Measurements from ENCODE around the gene RARB.

GRCh38 chr3:25461946-25462345 lies 33.9 kb downstream of the RARB start:
- TF ChIP-seq, protein P1, sequence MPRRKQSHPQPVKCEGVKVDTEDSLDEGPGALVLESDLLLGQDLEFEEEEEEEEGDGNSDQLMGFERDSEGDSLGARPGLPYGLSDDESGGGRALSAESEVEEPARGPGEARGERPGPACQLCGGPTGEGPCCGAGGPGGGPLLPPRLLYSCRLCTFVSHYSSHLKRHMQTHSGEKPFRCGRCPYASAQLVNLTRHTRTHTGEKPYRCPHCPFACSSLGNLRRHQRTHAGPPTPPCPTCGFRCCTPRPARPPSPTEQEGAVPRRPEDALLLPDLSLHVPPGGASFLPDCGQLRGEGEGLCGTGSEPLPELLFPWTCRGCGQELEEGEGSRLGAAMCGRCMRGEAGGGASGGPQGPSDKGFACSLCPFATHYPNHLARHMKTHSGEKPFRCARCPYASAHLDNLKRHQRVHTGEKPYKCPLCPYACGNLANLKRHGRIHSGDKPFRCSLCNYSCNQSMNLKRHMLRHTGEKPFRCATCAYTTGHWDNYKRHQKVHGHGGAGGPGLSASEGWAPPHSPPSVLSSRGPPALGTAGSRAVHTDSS (tag by site-specific recombination; IDR thresholded peaks at IDR 0.05) = no peak
- TF ChIP-seq ZNF792 (tag by site-specific recombination; IDR thresholded peaks at IDR 0.05) (no peak), CTCF (tag by site-specific recombination; IDR thresholded peaks at IDR 0.05) (no peak), ZNF548 (tag by site-specific recombination; IDR thresholded peaks at IDR 0.05) (no peak), ZNF501 (tag by site-specific recombination; IDR thresholded peaks at IDR 0.05) (no peak), ZNF658 (tag by site-specific recombination; IDR thresholded peaks at IDR 0.05) (no peak), WT1 (tag by site-specific recombination; IDR thresholded peaks at IDR 0.05) (no peak)
